HG02571 (cell line): ENCODE results near the gene CAMKV.

Experiments
- ATAC-seq: cut with Tn5 transposase; IDR thresholded peaks from one replicate; pipeline ENCODE4 v1.9.1; 2021; ENCODE audit warnings: mild to moderate bottlenecking, moderate library complexity; ENCODE audit not compliant: unreplicated experiment

CAMKV gene

DNA sequence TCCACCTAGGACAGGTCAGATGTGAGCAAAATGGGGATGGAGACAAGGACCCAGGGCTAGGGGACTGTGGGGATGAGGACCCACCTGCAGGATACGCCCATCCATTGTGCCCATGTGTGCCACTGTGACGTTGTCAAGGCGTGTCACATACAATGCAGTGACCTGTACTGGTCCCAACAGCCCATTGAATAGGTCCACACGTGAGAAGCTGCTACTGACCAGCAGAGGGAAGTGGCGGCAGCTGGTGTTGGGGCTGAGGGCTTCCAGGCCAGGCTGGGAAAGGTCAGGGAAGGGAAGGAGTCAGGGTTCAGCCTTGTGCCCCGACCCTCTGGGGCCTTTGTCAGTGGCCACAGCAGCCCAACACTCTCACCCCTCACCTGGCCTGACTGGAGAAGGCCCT is 29.3 kb upstream of the CAMKV start:
- no peak for ATAC-seq

- no peak for ATAC-seq
These were observed 26.6 kb upstream of the CAMKV start for GRCh38 chr3:49896345-49896744.

- ATAC-seq = no peak
These were observed 26.1 kb upstream of the CAMKV start for GRCh38 chr3:49895791-49896190.

- no peak for ATAC-seq
These were observed 19.6 kb upstream of the CAMKV start for GRCh38 chr3:49889296-49889695.

DNA sequence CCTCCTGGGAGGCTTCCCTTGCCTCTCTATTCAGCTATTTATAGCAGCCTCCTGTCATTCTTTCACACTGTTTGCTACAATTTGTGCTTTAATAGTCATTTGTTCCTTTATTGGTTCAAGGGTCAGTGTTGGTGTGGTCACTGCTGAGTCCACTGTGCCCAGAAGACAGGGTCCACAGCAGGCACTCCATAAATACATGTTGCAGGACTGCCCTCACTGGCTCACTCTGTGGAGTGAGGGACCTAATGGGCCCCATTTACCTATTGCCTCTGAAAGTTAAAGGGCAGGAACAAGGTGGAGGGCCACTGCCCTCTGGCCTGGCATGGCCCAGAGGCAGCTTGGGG is 17.2 kb upstream of the CAMKV start:
- ATAC-seq = no peak

DNA sequence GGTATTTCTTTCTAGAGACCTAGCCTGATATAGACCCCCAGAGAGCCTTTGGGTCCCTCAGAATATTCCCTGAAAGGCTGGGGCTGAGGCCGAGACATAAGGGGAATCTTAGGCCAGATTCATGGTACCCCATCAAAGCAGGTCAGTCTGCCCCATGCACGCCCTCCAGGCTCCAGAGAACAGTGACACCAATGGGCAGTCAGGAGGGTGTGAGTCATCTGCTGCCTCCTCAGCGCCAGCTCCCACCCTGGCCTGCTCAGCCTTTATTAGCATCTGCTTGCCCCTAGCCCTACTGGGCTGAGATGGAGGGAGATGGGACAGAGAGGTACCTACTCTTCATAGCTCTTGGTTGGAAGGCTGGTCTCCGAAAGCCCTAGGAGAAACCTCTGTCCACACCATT is 14.3 kb upstream of the CAMKV start:
- no peak for ATAC-seq

DNA sequence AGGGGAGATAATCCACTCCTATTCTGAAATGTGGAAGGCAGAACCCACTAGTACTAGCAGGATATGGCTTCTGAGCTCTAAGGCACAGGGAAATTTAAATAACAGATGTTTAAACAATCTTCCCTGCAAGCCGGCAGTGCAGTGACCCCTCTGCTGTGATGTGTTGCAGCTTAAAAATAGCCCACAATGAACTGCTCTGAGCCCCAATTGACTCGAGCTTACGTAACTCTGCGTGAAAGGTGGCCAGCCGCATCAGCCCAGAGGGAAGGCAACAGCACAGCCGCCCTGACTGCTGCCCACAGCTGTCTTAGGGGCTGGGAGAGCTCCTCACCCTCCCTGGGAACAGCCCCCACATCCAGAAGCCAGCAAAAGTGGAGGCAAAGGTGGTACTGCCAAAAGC is 12.5 kb upstream of the CAMKV start:
- ATAC-seq = no peak

GRCh38 chr3:49880581-49881315 is 11.0 kb upstream of the CAMKV start:
- no peak for ATAC-seq

DNA sequence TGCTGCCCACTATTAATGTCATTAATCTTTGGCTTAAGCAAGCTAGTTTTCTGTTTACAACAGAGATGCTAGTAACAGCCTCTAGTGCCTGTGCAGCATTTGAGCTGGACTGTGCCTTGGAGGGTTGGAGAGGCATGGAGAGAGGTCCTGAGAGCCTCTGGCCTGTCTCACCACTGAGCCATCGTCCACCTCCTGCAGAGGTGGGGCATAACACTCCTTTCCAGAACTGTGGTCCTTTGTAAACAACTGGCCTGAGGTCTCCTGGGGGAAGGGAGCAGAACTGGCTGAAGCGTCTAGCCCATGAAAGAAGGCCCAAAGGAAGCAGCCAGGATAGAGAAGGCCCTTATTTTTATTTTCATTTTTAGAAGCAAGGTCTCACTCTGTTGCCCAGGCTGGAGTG is 10.0 kb upstream of the CAMKV start:
- no peak for ATAC-seq

DNA sequence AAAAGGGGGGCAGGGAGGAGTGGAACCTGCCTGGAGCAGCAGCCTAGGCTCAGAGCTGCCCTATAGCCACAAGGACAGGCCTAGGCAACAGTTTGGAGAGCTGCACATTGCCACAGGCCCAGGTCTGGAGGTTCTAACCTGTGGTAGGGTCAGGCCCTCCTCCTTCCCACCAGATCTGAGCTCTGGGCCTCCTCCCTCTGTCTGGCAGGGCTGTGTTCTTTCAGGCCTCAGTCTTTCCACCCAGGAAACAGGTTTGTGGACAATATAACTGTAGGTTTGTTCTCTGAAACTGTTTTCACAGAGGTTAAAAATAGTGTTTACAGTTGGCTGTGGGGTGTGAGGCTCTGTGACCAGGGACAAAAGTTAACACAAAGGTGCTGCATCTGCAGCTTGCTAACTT is 9.0 kb upstream of the CAMKV start:
- no peak for ATAC-seq

DNA sequence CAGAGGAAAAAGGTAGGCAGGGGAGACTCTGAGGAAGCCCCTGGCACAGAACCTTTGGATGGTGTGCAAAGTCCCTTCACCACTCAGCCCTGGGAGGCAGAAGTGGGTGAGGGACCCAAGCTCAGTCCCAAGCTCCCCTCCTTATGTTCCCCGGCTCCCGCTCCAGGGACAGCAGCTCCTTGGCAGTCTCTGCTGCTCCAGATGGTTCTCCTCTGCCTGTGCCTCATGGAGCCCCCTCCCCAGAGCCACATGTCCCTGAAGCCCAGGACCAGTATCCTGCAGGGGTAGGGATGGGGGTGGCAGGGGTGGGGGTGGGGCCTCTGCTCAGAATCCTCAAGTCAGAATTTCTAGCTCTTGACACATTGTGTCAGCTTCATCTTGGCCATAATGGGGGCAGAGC is 8.0 kb upstream of the CAMKV start:
- ATAC-seq = no peak

DNA sequence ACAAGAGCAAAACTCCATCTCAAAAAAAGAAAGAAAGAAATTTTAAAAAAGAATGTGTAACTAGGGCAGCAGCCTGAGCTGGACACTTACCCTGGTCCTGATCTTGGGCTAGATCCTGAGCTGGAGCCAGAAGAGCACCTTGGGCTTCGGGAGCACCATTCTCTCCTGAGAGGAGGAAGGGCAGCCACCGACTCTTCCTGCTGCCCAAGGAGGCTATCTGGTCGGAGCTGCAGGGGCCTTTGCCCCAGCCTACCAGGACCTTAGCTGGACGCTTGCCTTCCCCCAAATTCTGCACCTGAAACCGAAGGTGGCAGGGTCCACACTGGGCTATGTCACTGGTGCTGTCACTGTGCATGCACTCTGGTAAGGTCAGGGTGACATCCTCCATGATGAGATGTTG is 6.9 kb upstream of the CAMKV start:
- ATAC-seq = no peak

DNA sequence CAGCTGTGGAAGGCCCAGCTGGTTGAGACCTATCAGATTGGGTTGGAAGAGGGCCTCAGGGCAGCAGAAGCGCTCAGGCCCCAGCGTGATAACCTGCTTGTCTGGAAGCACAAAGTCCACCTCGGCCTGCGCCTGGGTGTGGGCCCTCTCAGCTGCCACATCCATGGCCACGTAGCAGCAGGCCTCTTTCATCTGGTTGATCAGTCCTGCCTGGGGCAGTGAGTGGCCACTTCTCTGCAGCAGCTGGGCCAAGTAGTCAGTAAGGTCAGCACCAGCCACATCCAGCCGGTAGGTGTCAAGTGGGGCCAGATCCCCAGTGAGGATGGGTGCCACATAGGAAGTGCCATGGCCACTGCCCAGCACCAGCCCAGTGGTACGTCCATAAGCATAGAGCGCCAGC is 3.9 kb upstream of the CAMKV start:
- ATAC-seq = no peak

DNA sequence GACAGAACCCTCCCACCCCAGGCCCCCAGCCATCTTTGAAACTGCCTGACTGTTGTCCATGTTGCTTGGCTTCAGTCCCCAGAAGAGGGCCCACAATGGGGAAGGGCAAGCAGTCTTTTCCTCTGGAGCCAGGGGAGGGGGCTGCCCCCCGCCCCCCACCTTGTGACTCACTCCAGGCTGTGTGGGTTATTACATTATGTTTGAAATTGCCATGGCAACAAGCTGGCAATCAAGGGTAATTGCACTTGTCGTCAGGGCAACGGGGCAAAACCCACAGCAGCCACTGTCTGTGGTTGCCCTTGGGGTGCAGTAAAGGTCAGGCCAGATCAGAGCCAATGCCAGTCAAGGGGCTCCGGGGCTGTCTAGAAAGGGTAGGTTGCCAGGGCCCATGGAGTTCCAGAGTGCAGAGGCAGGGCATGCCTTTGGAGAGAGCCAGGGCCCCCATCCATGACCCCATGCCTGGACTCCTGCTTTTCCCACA is 3.1 kb upstream of the CAMKV start:
- no peak for ATAC-seq

- ATAC-seq = no peak
These were observed 1.9 kb upstream of the CAMKV start for GRCh38 chr3:49871531-49872153.

DNA sequence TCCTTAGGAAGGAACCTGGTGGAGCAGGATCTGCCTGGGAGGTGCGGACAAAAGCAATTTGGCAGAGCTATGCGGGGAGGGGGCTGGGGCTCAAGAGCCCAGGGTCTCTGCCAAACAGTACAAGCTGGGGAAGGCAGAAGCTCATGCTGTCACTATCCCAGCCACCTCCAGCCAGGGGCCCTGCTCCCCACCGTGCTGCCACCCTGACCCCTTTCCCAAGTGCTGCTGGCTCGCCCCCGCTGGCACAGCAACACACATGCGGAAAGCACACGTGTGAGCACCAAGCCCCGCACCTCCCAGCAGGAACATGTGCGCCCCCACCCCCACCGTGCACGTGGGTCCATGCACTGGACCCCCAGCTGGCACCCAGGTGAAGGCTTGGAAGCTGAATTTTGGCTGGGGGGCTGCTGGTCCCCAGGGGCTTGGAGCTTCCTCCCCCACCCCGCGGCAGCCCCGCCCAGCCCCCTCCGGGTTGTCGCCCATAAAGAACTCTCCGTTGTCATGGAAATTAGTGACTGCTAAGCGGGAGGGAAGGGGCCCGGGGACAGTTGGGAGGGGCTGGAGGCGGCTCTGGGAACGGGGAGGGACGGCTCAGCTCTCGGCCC is 742 bp downstream of the CAMKV start:
- ATAC-seq = no peak

- no peak for ATAC-seq
These were observed 1.8 kb downstream of the CAMKV start for GRCh38 chr3:49867871-49868321.

GRCh38 chr3:49867400-49867799 is 2.3 kb downstream of the CAMKV start:
- no peak for ATAC-seq

DNA sequence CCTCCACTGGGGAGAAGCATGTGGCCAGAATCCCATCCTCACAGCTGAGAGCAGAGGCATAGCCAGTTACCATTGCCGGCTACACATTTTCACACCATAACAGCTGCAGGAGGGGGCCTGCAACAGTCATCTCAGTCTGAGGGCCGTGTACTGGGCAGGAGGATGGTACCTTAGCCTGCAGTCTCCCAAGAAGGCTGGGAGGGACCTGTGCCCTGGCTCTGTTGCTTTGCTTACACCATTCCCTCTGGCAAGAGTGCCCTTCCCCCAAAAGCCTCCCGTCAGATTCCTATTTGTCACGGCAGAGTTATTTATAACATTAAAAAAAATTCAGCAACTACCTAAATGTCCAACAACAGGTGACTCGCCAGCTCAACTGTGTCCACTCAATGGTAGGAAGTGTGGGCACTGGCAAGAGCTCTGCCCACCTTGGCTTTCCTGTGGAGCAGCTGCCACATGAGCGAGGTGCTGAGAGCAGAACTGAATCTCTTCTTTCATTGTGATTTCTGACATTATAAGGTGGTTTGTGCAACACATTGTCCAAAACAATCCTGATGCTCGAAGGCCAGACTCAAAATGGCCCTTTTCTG is 4.4 kb downstream of the CAMKV start:
- no peak for ATAC-seq

GRCh38 chr3:49864505-49864904 is 5.2 kb downstream of the CAMKV start:
- ATAC-seq = no peak

DNA sequence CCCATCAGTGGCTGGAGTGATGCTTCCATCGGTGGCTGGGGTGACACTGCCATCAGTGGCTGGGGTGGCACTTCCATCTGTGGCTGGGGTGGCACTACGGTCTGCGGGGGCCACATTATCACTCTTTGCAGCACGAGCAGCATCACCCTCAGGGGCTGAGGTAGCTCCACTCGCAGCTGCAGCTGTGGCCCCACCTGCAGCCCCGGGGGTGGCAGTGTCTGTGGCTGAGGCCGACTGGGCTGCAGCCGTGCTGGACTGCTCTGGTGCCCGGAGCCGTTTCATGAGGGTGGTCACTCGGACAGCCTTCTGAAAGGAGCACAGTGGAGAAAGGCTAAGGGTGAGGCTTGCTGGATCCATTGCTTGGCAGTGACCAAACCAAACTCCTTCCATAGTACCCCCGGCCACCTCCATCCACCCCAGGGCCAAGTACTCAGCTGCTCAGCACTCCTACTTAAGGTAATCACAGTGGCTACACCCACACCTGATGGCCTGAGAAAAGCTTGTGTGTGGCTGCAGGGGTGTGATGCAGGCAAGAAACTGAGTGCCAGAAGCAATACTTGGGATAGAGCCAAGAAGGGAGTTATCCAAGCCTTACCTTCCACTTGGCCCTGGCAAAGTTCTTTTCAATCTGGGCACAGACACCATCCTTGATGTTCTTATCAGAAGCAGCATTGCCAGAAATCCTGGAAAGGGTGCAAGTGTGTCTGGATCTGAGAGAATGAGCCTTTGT is 10.0 kb downstream of the CAMKV start:
- ATAC-seq = no peak
